Measurements from ENCODE around the gene DNAJC10. TPM values are rescaled to one million over a fixed set of nuclear protein-coding genes. Genes with fewer than 3 reads are reported as not detected.

The DNAJC10 gene
- total RNA-seq, 2 experiments from 2014 or later, result 34.0 to 34.1 TPM

DNA sequence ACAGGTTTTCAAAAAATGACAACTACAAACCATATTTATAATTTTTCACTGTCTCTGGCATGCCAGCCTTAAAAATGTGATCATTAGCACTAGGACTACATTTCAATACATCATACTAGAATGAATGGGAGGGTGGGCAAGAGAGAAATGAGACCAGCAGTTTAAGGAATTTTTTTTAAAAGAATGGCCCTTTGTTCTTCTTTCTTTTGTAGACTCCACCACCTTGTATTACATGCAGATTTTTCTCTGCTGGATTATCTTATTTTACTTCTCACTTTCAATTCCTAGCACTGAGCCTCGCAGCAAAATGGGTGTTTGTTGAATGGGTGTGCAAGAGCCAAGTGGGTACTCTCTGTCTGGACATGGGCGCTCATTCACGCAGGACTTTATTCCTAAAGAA is 110.4 kb downstream of the DNAJC10 start:
- CTCF ChIA-PET, result no interaction called here
- Mint-ChIP-seq H3K27ac (no peak overlapping the region), H3K27me3 (peaks cover 16% of the 10 kb centered on the region), H3K4me3 (no peak overlapping the region), H3K4me1 (ENCODE audit: low read depth) (no peaks in the 10 kb centered on the region), H3K36me3 (ENCODE audit: low read depth) (no peaks in the 10 kb centered on the region), H3K9me3 (no peaks in the 10 kb centered on the region)
- Histone ChIP-seq H3K4me1 (ENCODE audit: insufficient read depth, low read length) (no peaks in the 10 kb centered on the region), H3K27me3 (ENCODE audit: control insufficient read depth in 1 of 2, insufficient read depth in 2 of 2, low read length in 2 of 2) (peaks cover 0 to 3% of the 10 kb centered on the region in 2 experiments), H3K4me3 (ENCODE audit: low read length) (no peak overlapping the region), H3K9me3 (ENCODE audit: control insufficient read depth in 1 of 2, insufficient read depth in 1 of 2, low read length in 2 of 2) (no peaks in the 10 kb centered on the region), H3K27ac (ENCODE audit: low read depth in 1 of 2, low read length in 2 of 2) (no peak overlapping the region), H3K36me3 (ENCODE audit: insufficient read depth, low read length) (no peaks in the 10 kb centered on the region)
- DNase-seq (no peak), ATAC-seq (ENCODE audit: poor library complexity) (no peak)
- TF ChIP-seq, protein P1, sequence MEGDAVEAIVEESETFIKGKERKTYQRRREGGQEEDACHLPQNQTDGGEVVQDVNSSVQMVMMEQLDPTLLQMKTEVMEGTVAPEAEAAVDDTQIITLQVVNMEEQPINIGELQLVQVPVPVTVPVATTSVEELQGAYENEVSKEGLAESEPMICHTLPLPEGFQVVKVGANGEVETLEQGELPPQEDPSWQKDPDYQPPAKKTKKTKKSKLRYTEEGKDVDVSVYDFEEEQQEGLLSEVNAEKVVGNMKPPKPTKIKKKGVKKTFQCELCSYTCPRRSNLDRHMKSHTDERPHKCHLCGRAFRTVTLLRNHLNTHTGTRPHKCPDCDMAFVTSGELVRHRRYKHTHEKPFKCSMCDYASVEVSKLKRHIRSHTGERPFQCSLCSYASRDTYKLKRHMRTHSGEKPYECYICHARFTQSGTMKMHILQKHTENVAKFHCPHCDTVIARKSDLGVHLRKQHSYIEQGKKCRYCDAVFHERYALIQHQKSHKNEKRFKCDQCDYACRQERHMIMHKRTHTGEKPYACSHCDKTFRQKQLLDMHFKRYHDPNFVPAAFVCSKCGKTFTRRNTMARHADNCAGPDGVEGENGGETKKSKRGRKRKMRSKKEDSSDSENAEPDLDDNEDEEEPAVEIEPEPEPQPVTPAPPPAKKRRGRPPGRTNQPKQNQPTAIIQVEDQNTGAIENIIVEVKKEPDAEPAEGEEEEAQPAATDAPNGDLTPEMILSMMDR (IDR thresholded peaks at IDR 0.05), result no peak
- intact Hi-C loops (cut with DNase I, micrococcal nuclease), result no loop called here
- POLR2A ChIA-PET, result no interaction called here

DNA sequence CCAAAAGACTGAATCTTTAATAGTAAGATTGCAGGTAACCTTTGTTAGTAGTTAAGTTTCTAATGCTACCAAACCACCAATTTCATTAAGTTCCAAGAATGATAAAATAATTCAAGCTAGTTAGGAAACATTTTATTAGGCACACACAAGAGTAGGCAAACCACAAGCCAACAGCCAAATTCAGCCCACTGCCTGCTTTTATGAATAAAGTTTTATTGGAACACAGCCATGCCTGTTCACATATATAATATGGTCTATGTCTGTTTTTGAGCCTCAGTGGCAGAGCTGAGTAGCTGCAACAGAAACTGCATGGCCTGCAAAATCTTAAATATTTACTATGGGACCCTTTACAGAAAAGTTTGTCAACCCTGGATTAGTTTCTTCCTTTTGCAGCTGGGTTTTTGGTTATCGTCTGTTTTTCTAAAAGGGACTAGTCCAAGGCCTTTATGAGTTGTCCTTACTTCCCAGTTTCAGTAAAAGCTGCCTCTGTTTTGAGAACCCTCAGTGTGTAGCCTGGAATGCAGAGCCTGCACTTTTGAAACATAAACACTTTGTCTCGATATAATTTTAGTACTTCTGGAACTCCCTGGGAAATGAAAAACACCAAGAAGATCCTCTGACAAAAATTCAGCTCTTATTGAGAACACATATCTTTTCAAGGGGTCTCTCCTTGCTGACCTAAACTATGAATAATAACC is 111.3 kb downstream of the DNAJC10 start:
- CTCF ChIA-PET, result no interaction called here
- no peaks in the 10 kb centered on the region for H3K36me3 Mint-ChIP-seq (ENCODE audit: low read depth)

DNA sequence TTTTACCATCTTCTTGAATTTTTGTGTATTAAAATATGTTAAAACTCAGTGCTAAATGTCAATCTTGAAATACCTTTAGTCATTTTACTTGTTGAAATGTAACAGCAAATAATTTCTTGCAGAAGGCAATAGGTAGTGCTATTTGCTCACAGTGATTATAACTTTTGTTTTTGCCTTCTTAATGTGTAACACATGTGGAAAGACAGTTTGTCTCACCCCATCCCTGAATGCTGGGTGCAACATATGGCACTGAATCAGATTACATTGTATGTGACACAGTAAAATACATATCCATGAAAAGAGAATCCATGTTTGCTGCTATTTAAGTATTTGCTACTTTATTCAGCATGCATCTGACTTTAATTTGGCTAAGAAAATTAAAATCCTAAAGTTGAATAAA is 115.0 kb downstream of the DNAJC10 start:
- H3K9me3 Mint-ChIP-seq, result no peaks in the 10 kb centered on the region
- H3K4me1 ChIP-seq (ENCODE audit: insufficient read depth, low read length), result no peaks in the 10 kb centered on the region
- TF ChIP-seq, protein P1 (IDR thresholded peaks at IDR 0.05), result no peak
- no peak overlapping the region for H3K27ac ChIP-seq (ENCODE audit: low read depth in 1 of 2, low read length in 2 of 2)
- peaks cover 0 to 7% of the 10 kb centered on the region in 2 experiments for H3K27me3 ChIP-seq (ENCODE audit: control insufficient read depth in 1 of 2, insufficient read depth in 2 of 2, low read length in 2 of 2)
- ATAC-seq (ENCODE audit: poor library complexity) (no peak), DNase-seq (no peak)
- no peaks in the 10 kb centered on the region for H3K9me3 ChIP-seq (ENCODE audit: control insufficient read depth in 1 of 2, insufficient read depth in 1 of 2, low read length in 2 of 2)
- H3K27me3 Mint-ChIP-seq, result peaks cover 29% of the 10 kb centered on the region
- no peak overlapping the region for H3K27ac Mint-ChIP-seq
- intact Hi-C loops (cut with DNase I, micrococcal nuclease), result no loop called here
- H3K36me3 ChIP-seq (ENCODE audit: insufficient read depth, low read length), result no peaks in the 10 kb centered on the region
- H3K4me3 Mint-ChIP-seq, result no peak overlapping the region
- H3K36me3 Mint-ChIP-seq (ENCODE audit: low read depth), result no peaks in the 10 kb centered on the region
- no peak overlapping the region for H3K4me3 ChIP-seq (ENCODE audit: low read length)
- H3K4me1 Mint-ChIP-seq (ENCODE audit: low read depth), result no peaks in the 10 kb centered on the region
- CTCF ChIA-PET, result no interaction called here
- POLR2A ChIA-PET, result no interaction called here

More for the DNA sequence above, 111.3 kb downstream of the DNAJC10 start:
- POLR2A ChIA-PET, result no interaction called here
- ATAC-seq (ENCODE audit: poor library complexity) (no peak), DNase-seq (no peak)
- H3K4me1 ChIP-seq (ENCODE audit: insufficient read depth, low read length), result no peaks in the 10 kb centered on the region
- no peaks in the 10 kb centered on the region for H3K36me3 ChIP-seq (ENCODE audit: insufficient read depth, low read length)
- Mint-ChIP-seq H3K9me3 (no peaks in the 10 kb centered on the region), H3K27me3 (peaks cover 22% of the 10 kb centered on the region), H3K27ac (no peak overlapping the region), H3K4me3 (no peak overlapping the region), H3K4me1 (ENCODE audit: low read depth) (no peaks in the 10 kb centered on the region)
- peaks cover 0 to 10% of the 10 kb centered on the region in 2 experiments for H3K27me3 ChIP-seq (ENCODE audit: control insufficient read depth in 1 of 2, insufficient read depth in 2 of 2, low read length in 2 of 2)
- intact Hi-C loops (cut with DNase I, micrococcal nuclease), result no loop called here
- no peak overlapping the region for H3K4me3 ChIP-seq (ENCODE audit: low read length)
- TF ChIP-seq, protein P1 (IDR thresholded peaks at IDR 0.05), result no peak
- H3K9me3 ChIP-seq (ENCODE audit: control insufficient read depth in 1 of 2, insufficient read depth in 1 of 2, low read length in 2 of 2), result no peaks in the 10 kb centered on the region
- H3K27ac ChIP-seq (ENCODE audit: low read depth in 1 of 2, low read length in 2 of 2), result no peak overlapping the region

Data from CD4-positive, alpha-beta T cell (primary cell).